ACC112 (cell line): Measurements from ENCODE around the gene SDK1.

Experiments used
- H2AFZ ChIP-seq: fragments of 200-600 bp; sonication (generic); one replicate; pipeline ENCODE4 v1.6.0; 2017; ENCODE audit warnings: antibody characterized with exemption, low read length; ENCODE audit not compliant: unreplicated experiment
- H3K27ac ChIP-seq: fragments of 200-600 bp; sonication (generic); 2 replicates; pipeline ENCODE4 v1.5.1; 2014; ENCODE audit warnings: low read depth, mild to moderate bottlenecking, antibody characterized with exemption, low read length, moderate library complexity
- H3K27me3 ChIP-seq: fragments of 200-600 bp; sonication (generic); 2 replicates; pipeline ENCODE4 v1.6.1; 2014; ENCODE audit warnings: mild to moderate bottlenecking, antibody characterized with exemption, low read length, moderate library complexity, mixed read lengths; ENCODE audit not compliant: insufficient read depth
- H3K36me3 ChIP-seq: fragments of 200-600 bp; sonication (generic); 2 replicates; pipeline ENCODE4 v1.6.1; 2016; ENCODE audit warnings: mild to moderate bottlenecking, antibody characterized with exemption, low read length, moderate library complexity, mixed read lengths; ENCODE audit not compliant: insufficient read depth
- H3K4me1 ChIP-seq: fragments of 200-600 bp; sonication (generic); one replicate; pipeline ENCODE4 v1.6.1; 2016; ENCODE audit warnings: low read length, mixed read lengths; ENCODE audit not compliant: insufficient read depth, unreplicated experiment, control insufficient read depth
- H3K4me3 ChIP-seq: fragments of 200-600 bp; sonication (generic); 2 replicates; pipeline ENCODE4 v1.5.1; 2014; ENCODE audit warnings: mild to moderate bottlenecking, low read depth, low read length
- H3K79me2 ChIP-seq: fragments of 200-600 bp; sonication (generic); one replicate; pipeline ENCODE4 v1.6.0; 2016; ENCODE audit warnings: low read length; ENCODE audit not compliant: control insufficient read depth, unreplicated experiment, insufficient read depth

Gene SDK1

DNA sequence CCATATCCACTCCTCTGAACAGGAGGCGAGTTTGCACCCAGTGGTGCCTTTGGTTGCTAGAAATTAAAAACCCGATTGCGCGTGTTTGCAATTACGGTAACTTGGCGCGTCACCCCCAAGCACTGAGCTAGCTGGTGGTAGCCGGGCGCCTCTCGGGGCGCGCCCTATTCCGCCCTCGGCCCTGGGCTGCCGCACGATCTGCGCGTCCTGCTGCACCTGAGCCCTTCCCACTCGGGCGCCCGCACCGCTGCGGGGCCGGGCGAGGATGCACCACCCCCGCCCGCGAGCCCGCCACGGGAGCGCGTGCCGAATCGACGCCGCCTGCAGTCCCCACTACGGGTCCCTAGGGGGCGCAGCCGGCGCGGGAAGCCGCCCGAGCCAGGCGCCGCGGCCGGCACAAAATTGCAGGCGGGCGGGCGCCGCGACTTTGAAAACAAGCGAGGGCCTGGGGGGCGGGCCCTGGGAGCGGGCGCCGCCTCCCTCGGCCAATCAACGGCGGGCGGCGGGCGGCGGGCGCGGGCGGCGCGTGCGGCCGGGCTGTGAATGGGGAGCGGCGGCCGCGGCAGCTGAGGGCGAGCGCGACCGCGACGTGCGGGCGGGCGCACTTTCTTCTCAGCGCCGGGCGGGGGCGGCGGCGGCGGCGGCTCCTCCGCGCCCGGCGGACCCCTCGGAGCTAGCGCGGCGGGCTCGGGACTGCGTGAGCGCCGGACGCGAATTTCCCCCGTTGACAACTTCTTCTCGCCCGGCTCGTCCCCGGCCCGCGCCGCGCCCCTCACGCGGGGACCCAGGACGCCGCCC, at the start of gene SDK1:
Gene SDK1 (plus strand): TSS at position 602 of the 798 bp plus-strand sequence. CDS start 335 bp downstream, outside the sequence.
- Histone ChIP-seq H3K27me3 (peaks cover 23% of the 10 kb centered on the region), H3K79me2 (no peaks in the 10 kb centered on the region), H3K4me3 (peak within 1 kb of the TSS; percentile 77), H3K4me1 (no peaks in the 10 kb centered on the region), H3K36me3 (no peaks in the 10 kb centered on the region), H2AFZ (no peak within 1 kb of the TSS), H3K27ac (no peak within 1 kb of the TSS)

GRCh38 chr7:3254718-3255117, 46.3 kb upstream of the SDK1 start:
- H3K79me2 ChIP-seq, result no peaks in the 10 kb centered on the region
- no peak overlapping the region for H3K4me3 ChIP-seq
- no peak overlapping the region for H2AFZ ChIP-seq
- H3K36me3 ChIP-seq, result no peaks in the 10 kb centered on the region
- no peaks in the 10 kb centered on the region for H3K4me1 ChIP-seq
- no peak overlapping the region for H3K27ac ChIP-seq
- H3K27me3 ChIP-seq, result no peaks in the 10 kb centered on the region

DNA sequence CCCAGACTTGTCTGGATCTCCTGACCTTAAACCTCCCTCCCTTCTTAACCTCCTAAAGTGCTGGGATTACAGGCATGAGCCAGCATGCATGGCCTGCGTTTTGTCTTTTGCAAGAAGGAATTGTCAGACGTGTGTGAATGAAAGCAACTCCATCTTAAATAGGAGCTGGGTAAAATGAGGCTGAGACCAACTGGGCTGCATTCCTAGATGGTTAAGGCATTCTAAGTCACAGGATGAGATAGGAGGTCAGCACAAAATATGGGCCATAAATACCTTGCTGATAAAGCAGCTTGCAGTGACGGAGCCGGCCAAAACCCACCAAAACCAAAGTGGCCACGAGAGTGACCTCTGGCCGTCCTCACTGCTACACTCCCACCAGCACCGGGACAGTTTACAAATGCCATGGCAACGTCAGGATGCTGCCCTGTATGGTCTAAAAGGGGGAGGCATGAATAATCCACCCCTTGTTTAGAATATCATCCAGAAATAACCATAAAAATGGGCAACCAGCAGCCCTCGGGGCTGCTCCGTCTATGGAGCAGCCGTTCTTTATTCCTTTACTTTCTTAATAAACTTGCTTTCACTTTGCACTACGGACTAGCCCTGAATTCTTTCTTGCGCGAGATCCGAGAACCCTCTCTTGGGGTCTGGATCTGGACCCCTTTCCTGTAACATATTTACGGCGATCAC, 41.2 kb upstream of the SDK1 start:
- Histone ChIP-seq H3K27ac (no peak overlapping the region), H3K27me3 (no peaks in the 10 kb centered on the region), H3K36me3 (no peaks in the 10 kb centered on the region), H3K4me1 (no peaks in the 10 kb centered on the region), H3K4me3 (peak overlapping the region; percentile 77), H2AFZ (peak overlapping the region; percentile 75), H3K79me2 (no peaks in the 10 kb centered on the region)

- no peak overlapping the region for H3K27ac ChIP-seq
- H2AFZ ChIP-seq, result peak overlapping the region; percentile 75
Observed at GRCh38 chr7:3260401-3260715, 40.7 kb upstream of the SDK1 start.

GRCh38 chr7:3264693-3265339, 36.2 kb upstream of the SDK1 start:
- H3K36me3 ChIP-seq, result no peaks in the 10 kb centered on the region
- H2AFZ ChIP-seq, result no peak overlapping the region
- H3K79me2 ChIP-seq, result no peaks in the 10 kb centered on the region
- H3K4me1 ChIP-seq, result no peaks in the 10 kb centered on the region
- no peak overlapping the region for H3K4me3 ChIP-seq
- H3K27ac ChIP-seq, result no peak overlapping the region
- no peaks in the 10 kb centered on the region for H3K27me3 ChIP-seq

More at GRCh38 chr7:3260401-3260715, 40.7 kb upstream of the SDK1 start:
- H3K79me2 ChIP-seq, result no peaks in the 10 kb centered on the region
- peak overlapping the region; percentile 77 for H3K4me3 ChIP-seq
- H3K27me3 ChIP-seq, result no peaks in the 10 kb centered on the region
- no peaks in the 10 kb centered on the region for H3K4me1 ChIP-seq
- no peaks in the 10 kb centered on the region for H3K36me3 ChIP-seq

- Histone ChIP-seq H3K36me3 (no peaks in the 10 kb centered on the region), H3K4me1 (no peaks in the 10 kb centered on the region), H3K79me2 (no peaks in the 10 kb centered on the region), H2AFZ (no peak overlapping the region), H3K27me3 (no peaks in the 10 kb centered on the region), H3K27ac (no peak overlapping the region), H3K4me3 (no peak overlapping the region)
Observed at GRCh38 chr7:3265388-3265787, 35.7 kb upstream of the SDK1 start.

DNA sequence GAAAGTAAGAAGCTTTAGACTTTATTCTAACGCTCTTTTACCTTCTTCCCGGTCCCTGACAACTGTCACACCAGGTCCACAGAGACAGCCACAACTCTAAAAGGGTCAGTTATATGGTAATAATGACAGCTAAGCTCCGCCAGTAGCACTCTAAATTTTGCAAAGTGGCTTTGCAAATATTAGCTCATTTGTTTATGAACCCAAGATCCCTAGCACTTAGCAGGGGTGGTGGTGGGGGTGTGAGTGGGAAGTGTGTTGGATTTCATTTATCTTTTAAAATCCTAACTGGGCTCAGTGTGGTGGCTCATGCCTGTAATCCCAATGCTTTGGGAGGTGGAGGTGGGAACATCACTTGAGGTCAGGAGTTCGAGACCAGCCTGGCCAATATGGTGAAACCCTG, 34.8 kb upstream of the SDK1 start:
- H3K27me3 ChIP-seq, result no peaks in the 10 kb centered on the region
- H3K4me3 ChIP-seq, result no peak overlapping the region
- H3K4me1 ChIP-seq, result no peaks in the 10 kb centered on the region
- H3K79me2 ChIP-seq, result no peaks in the 10 kb centered on the region
- no peaks in the 10 kb centered on the region for H3K36me3 ChIP-seq
- H3K27ac ChIP-seq, result no peak overlapping the region
- no peak overlapping the region for H2AFZ ChIP-seq

GRCh38 chr7:3267966-3268690, 32.9 kb upstream of the SDK1 start:
- no peak overlapping the region for H2AFZ ChIP-seq
- H3K36me3 ChIP-seq, result no peaks in the 10 kb centered on the region
- H3K27ac ChIP-seq, result peak overlapping the region; percentile 44; the same call in 1 of the 2 replicates
- H3K4me3 ChIP-seq, result no peak overlapping the region
- no peaks in the 10 kb centered on the region for H3K27me3 ChIP-seq
- H3K79me2 ChIP-seq, result no peaks in the 10 kb centered on the region
- no peaks in the 10 kb centered on the region for H3K4me1 ChIP-seq

DNA sequence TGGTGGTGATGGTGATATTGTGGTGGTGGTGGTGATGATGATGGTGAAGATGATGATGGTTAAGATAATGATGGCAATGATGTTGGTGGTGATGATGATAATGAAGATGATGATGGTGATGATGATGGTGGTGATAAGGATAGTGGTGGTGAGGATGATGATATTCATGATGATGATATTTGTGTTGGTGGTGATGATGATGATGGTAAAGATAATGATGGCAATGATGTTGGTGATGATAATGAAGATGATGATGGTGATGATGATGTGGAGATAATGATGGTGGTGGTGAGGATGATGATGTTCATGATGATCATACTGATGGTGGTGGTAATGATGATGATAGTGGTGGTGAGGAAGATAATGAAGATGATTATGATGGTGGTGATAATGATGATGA, 30.7 kb upstream of the SDK1 start:
- Histone ChIP-seq H3K27ac (no peak overlapping the region), H3K36me3 (no peaks in the 10 kb centered on the region), H2AFZ (no peak overlapping the region), H3K27me3 (no peaks in the 10 kb centered on the region), H3K4me3 (no peak overlapping the region), H3K4me1 (no peaks in the 10 kb centered on the region), H3K79me2 (no peaks in the 10 kb centered on the region)

DNA sequence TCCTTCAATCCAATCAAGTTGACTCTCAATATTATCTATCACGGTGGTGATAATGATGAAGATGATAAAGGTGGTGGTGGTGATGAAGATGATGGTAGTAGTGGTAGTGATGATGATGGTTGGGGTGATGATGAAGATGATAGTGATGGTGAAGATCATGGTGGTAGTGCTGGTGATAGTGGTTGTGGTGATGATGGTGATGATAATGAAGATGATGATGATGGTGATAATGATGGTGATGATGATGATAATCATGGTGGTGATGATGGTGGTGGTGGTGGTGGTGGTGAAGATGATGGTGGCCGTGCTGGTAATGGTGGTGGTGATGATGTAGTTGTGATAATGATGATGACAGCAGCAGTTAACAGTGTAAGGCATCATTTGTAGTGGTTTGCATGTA, 29.8 kb upstream of the SDK1 start:
- no peak overlapping the region for H2AFZ ChIP-seq
- H3K27me3 ChIP-seq, result no peaks in the 10 kb centered on the region
- no peaks in the 10 kb centered on the region for H3K79me2 ChIP-seq
- no peak overlapping the region for H3K4me3 ChIP-seq
- H3K36me3 ChIP-seq, result no peaks in the 10 kb centered on the region
- no peak overlapping the region for H3K27ac ChIP-seq
- no peaks in the 10 kb centered on the region for H3K4me1 ChIP-seq
